ENCODE results near the gene POR. TPM values are rescaled to one million over a fixed set of nuclear protein-coding genes. Genes with fewer than 3 reads are reported as not detected.

POR gene
- total and polyA plus RNA-seq, 2 of the 8 experiments (the other 6 are each of a cell fraction or from before 2014, with no cell fraction given): 98.7 to 144 TPM

DNA sequence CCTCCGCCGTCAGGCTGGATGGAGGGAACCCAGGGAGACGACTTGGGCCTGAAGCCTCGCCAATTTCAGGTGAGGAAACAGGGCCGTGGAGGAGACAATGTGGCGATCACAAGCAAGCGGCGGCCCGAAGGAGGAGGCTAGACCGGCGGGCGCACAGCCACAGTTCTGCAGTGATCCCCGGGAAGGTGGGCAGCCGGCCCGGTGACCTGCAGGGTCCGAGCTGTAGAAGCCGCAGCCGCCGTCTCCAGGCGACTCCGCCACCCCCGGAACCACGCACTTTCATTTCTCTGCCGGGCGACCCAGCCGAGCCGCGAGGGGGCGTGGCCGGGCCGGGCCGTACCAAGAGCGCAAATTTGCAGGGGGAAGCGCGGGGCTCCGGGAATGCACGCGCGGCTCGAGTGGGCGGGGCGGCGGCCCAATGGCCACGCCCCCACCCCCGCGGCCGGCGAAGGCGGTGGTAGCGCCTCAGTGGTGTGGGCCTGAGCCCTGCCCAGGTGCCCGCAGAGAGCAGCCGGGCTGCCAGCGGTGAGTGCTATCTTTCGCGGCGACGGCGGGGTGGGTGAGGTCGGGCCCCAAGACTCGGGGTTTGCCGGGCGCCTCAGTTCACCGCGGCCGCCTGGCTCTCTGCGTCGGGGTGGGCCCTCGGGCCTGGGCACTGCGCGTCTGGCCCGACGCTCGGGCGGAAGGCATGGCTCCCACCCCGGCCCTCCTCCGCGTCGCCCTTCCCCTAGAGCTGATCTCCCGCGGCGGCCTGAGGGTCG, at the start of gene POR (continued):
- TF ChIP-seq ZNF274 (IDR thresholded peaks at IDR 0.05; ENCODE audit: borderline replicate concordance, extremely low read depth, low read length) (no peak), HDAC2 (IDR thresholded peaks at IDR 0.05; ENCODE audit: borderline replicate concordance in 1 of 2, low read depth in 2 of 2, low read length in 2 of 2) (0 out of 4 replicates have a peak, but pooled peaks of 1 of the 2 experiments have one; percentile 22), CREB1 (IDR thresholded peaks at IDR 0.05) (peak; percentile 73), RXRA (IDR thresholded peaks at IDR 0.05; ENCODE audit: insufficient read depth, low read depth, low read length) (no peak), KDM4A (IDR thresholded peaks at IDR 0.05; ENCODE audit: low read depth, low read length, severe bottlenecking) (no peak), SIX5 (IDR thresholded peaks at IDR 0.05; ENCODE audit: low read depth, low read length) (peak; percentile 47; the same call in 1 of the 2 replicates), YY1 (IDR thresholded peaks at IDR 0.05; ENCODE audit: low read depth, low read length) (peak; percentile 13; the same call in 1 of the 2 replicates), POU5F1 (IDR thresholded peaks at IDR 0.05; ENCODE audit: low read depth, low read length) (peak; percentile 62; the same call in 1 of the 2 replicates), HDAC6 (IDR thresholded peaks at IDR 0.05; ENCODE audit: low read depth, low read length) (no peak), POLR2A (IDR thresholded peaks at IDR 0.05; ENCODE audit: control extremely low read depth in 1 of 2, low read depth in 2 of 2, low read length in 2 of 2) (peak; percentile 100)
- TF ChIP-seq, protein P1, sequence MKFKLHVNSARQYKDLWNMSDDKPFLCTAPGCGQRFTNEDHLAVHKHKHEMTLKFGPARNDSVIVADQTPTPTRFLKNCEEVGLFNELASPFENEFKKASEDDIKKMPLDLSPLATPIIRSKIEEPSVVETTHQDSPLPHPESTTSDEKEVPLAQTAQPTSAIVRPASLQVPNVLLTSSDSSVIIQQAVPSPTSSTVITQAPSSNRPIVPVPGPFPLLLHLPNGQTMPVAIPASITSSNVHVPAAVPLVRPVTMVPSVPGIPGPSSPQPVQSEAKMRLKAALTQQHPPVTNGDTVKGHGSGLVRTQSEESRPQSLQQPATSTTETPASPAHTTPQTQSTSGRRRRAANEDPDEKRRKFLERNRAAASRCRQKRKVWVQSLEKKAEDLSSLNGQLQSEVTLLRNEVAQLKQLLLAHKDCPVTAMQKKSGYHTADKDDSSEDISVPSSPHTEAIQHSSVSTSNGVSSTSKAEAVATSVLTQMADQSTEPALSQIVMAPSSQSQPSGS (IDR thresholded peaks at IDR 0.05; ENCODE audit: low read length): no peak
- TF ChIP-seq, protein P2, sequence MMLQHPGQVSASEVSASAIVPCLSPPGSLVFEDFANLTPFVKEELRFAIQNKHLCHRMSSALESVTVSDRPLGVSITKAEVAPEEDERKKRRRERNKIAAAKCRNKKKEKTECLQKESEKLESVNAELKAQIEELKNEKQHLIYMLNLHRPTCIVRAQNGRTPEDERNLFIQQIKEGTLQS (IDR thresholded peaks at IDR 0.05; ENCODE audit: insufficient read depth, low read depth, low read length): no peak
